ENCODE results near the gene UBR7.
"Not testable (repeated sequence)": the region's sequence is repeated elsewhere in the genome, so short reads cannot be mapped to it uniquely, and the experiment has no call there.

UBR7 gene

DNA sequence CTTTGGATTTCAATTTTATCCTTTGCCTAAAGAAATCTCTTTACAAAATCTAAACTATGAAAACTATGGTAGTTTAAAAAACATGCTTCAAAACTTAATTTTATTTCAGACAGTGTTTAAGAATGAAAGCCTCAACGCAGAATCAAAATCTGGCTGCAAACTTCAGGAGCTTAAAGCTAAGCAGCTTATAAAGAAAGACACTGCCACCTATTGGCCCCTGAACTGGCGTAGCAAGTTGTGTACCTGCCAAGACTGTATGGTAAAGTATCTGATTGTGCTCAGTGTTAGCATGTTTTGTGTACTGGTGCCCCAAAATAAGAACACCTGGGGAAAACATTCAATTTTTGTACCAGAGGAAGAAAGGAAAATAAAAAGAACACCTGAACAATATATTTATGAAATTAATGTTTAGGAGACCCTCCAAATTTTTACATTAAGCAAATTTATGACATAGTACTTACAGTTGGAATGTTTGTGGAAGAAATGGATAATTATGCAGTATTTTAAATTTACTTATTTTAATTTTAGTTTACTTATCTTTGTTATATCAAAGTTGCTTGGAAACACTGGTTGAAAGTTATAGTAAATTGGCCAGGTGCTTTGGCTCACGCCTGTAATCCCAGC is 12.2 kb downstream of the UBR7 start:
- Mint-ChIP-seq H3K4me1 (peaks cover 0 to 3% of the 10 kb centered on the region in 2 donors), H3K4me3 (no peak overlapping the region), H3K36me3 (peaks cover 27 to 50% of the 10 kb centered on the region in 2 donors), H3K27me3 (no peaks in the 10 kb centered on the region), H3K9me3 (no peaks in the 10 kb centered on the region), H3K27ac (no peak overlapping the region)
- DNase-seq = no peak
- peak; percentile 77 to 80 for ATAC-seq (replicated peaks)

DNA sequence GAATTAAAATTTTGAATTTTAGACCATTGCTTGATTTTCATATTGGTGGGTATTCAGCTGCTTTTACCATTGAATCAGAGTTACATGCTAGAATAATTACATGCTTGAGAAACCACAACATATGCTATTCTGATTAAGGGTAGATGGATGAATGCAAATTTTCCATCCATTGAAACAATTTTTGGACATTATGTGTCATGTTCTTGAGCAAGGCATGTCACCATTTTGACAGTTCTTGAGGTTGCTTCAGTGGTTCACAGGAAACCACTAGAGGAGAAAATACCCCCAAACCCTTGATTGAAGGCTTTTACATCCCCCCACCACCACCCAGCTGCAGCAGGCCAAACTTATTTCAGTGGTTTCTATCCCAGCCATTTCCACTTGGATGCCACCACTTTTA is 13.5 kb downstream of the UBR7 start:
- H3K27ac Mint-ChIP-seq = no peak overlapping the region
- peak; percentile 60 to 76 for ATAC-seq (replicated peaks)
- H3K9me3 Mint-ChIP-seq = no peaks in the 10 kb centered on the region
- no peak overlapping the region for H3K4me3 Mint-ChIP-seq
- no peak for DNase-seq
- H3K27me3 Mint-ChIP-seq = no peaks in the 10 kb centered on the region
- H3K4me1 Mint-ChIP-seq = peaks cover 0 to 3% of the 10 kb centered on the region in 2 donors
- H3K36me3 Mint-ChIP-seq = peaks cover 34 to 52% of the 10 kb centered on the region in 2 donors

DNA sequence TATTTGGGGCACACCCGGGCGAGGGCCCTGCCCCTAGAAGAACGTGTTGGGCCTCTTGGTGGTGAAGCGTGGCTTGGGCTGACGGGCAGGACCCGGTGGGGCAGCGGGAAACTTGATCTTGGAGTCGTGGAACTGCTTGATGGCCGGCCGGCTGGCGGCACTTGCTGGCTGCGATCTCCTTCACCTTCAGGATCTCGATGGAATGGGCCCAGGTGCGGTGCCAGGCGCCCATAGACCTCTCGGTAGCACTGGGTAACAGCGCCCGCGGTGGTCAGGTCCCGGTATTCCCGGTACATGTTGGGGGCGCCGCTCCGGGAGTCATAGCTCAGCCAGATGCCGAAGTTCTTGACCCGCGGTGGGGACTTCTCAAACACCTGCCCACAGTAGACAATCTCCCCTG is 16.5 kb downstream of the UBR7 start:
- no peaks in the 10 kb centered on the region for H3K27me3 Mint-ChIP-seq
- H3K36me3 Mint-ChIP-seq = peaks cover 49 to 57% of the 10 kb centered on the region in 2 donors
- H3K27ac Mint-ChIP-seq = no peak overlapping the region
- H3K9me3 Mint-ChIP-seq = no peaks in the 10 kb centered on the region
- no peak overlapping the region for H3K4me3 Mint-ChIP-seq
- ATAC-seq (replicated peaks) (no peak), DNase-seq (no peak)
- peaks cover 0 to 3% of the 10 kb centered on the region in 2 donors for H3K4me1 Mint-ChIP-seq

DNA sequence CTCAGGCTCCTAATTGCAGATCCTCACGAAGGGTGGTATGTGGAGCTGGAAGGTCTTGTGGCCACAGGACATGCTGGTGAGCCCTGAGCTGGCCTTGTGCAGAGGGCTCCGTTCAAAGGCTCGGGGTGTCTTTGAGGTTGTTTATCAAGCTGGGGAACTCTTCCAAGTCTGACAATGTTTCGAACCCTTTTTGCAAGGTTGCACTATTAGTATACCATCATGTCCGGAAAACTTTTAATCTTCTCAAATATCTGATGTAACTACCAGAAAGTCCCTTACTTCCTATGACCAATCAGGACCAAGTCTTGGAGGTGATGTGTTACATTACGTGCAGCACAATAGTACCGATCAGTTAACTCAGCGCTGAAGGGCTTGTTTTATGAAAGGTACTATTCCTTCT is 21.5 kb downstream of the UBR7 start:
- peaks cover 0 to 4% of the 10 kb centered on the region in 2 donors for H3K9me3 Mint-ChIP-seq
- no peak overlapping the region for H3K4me3 Mint-ChIP-seq
- peaks cover 41 to 57% of the 10 kb centered on the region in 2 donors for H3K36me3 Mint-ChIP-seq
- no peak for ATAC-seq (replicated peaks)
- no peak for DNase-seq
- H3K27me3 Mint-ChIP-seq = peaks cover 17 to 18% of the 10 kb centered on the region in 2 donors
- H3K4me1 Mint-ChIP-seq = peaks cover 13 to 17% of the 10 kb centered on the region in 2 donors
- H3K27ac Mint-ChIP-seq = no peak overlapping the region

DNA sequence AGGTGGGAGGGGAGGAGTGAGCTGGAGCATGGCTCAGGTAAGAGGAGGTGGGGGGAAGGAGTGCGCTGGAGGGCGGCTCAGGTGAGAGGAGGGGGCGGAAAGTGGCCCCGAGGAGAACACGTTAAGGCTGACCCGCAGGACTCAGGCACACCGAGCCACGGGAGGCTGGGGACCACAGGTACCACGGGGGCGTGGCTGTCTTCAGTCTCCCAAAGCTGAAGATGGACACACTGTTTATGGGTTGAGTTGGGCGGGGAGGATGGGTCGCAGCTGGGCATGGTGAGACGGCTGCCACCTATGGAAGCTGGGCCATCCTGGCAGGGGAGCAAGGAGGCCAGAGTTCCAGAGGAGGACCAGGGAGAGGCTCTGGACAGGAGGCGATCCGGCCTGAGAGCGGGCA is 23.5 kb downstream of the UBR7 start:
- peak overlapping the region; percentile 69 to 81 for H3K4me3 Mint-ChIP-seq
- H3K27ac Mint-ChIP-seq = peak overlapping the region; percentile 53
- DNase-seq (no peak), ATAC-seq (replicated peaks) (no peak)
- H3K9me3 Mint-ChIP-seq = peaks cover 0 to 4% of the 10 kb centered on the region in 2 donors
- peaks cover 17 to 18% of the 10 kb centered on the region in 2 donors for H3K27me3 Mint-ChIP-seq
- H3K4me1 Mint-ChIP-seq = peaks cover 15 to 23% of the 10 kb centered on the region in 2 donors
- H3K36me3 Mint-ChIP-seq = peaks cover 29 to 47% of the 10 kb centered on the region in 2 donors

DNA sequence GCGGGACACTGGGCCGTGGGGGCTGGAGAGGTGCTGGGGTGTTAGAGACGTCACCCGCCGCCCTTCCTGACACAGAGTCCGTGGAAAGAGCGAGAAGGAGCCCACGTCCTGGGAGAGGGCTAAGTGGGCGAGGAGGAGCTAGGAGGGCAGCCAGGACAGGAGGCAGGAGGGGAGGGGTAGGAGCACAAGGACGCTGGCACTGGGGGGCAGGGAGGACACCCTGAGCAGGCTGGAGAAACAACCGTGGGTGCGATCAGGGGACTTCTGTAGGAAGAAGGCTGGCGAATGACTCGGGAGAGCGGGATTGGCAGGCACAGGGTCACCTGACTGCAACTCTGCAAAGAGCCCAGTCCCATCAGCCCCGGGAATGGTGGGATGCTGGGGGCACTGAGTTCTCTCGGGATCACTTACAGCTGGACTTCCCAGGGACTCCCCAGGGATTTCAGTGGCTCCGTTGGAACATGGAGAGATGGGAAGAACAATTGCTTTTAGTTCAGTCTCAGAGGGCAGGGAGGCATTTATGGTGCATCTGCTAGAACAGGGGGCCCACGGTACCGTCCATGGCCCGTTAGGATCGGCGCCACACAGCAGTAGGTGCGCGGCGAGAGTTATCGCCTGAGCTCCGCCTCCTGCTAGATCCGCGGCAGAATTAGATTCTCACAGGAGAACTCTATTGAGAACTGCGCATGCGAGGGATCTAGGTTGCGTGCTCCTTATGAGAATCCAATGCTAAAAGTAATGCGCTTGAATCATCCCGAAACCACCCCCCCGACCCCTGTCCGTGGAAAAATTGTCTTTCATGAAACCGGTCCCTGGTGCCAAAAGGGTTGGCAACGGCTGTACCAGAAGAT is 24.3 kb downstream of the UBR7 start:
- Mint-ChIP-seq H3K4me3 (peak overlapping the region; percentile 69 to 81), H3K9me3 (peaks cover 0 to 4% of the 10 kb centered on the region in 2 donors), H3K36me3 (peaks cover 23 to 40% of the 10 kb centered on the region in 2 donors), H3K4me1 (peaks cover 15 to 23% of the 10 kb centered on the region in 2 donors), H3K27me3 (peaks cover 17 to 18% of the 10 kb centered on the region in 2 donors), H3K27ac (no peak overlapping the region)
- ATAC-seq (replicated peaks) (peak; percentile 41 to 59), DNase-seq (no peak)

DNA sequence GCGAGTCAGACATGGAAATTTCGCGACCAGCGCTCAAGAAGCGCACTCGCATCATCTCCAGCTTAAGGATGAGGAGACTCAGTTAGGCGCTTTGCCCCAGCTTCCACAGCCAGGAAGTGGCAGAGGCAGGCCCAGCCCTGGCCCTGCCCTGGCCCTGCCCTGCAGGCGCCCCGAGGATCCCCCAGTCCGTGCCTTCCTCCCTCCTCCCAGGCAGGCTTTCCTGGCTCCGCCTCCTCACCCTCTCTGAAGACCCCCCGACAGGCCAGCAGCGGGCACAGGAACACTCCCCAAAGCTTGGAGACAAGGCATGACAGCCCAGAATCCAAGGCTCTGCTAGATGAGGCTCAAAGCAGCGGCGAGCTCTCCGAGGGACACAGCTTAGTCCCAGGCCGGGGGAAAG is 25.1 kb downstream of the UBR7 start:
- DNase-seq (no peak), ATAC-seq (replicated peaks) (no peak)
- no peak overlapping the region for H3K4me3 Mint-ChIP-seq
- no peak overlapping the region for H3K27ac Mint-ChIP-seq
- H3K4me1 Mint-ChIP-seq = peaks cover 15 to 23% of the 10 kb centered on the region in 2 donors
- H3K9me3 Mint-ChIP-seq = peaks cover 0 to 4% of the 10 kb centered on the region in 2 donors
- H3K27me3 Mint-ChIP-seq = peaks cover 17 to 18% of the 10 kb centered on the region in 2 donors
- peaks cover 20 to 35% of the 10 kb centered on the region in 2 donors for H3K36me3 Mint-ChIP-seq

DNA sequence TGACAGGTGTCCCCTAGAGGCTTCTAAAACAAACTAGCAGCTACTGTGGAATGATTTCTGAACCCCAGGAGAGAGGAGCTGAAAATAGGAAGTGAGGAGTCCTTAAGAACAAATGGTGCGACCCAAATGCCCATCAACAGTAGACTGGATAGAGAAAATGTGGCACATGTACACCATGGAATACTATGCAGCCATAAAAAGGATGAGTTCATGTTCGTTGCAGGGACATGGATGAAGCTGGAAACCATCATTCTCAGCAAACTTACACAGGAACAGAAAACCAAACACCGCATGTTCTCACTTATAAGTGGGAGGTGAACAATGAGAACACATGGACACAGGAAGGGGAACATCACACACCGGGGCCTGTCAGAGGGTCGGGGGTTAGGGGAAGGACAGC is 26.0 kb downstream of the UBR7 start:
- not testable (repeated sequence) for H3K9me3 Mint-ChIP-seq; ATAC-seq (replicated peaks); H3K27ac Mint-ChIP-seq; H3K4me3 Mint-ChIP-seq; DNase-seq
- Mint-ChIP-seq H3K36me3 (peaks cover 16 to 27% of the 10 kb centered on the region in 2 donors), H3K4me1 (peaks cover 15 to 23% of the 10 kb centered on the region in 2 donors), H3K27me3 (peaks cover 17 to 18% of the 10 kb centered on the region in 2 donors)

DNA sequence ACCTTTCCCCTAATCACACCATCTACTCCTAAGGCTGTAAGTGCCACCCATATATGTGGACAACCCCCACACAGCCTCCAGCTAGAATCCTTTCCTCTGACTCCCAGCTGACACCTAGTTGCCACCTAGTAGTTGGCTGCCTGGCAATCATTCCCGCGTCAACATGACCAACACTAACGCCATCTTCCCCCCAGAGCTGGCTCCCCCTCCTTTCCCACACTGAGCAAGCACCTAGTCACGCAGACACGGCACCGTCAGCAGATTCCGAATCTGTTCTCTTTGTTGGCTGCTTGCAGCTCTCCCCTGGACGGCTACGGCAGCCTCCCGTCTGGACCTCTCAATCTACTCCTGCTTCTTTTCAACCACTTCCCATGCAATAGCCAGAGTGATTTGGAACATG is 27.7 kb downstream of the UBR7 start:
- Mint-ChIP-seq H3K9me3 (peaks cover 0 to 4% of the 10 kb centered on the region in 2 donors), H3K27me3 (peaks cover 17% of the 10 kb centered on the region in 2 donors), H3K4me3 (no peak overlapping the region), H3K27ac (peak overlapping the region; percentile 75), H3K4me1 (peaks cover 15 to 23% of the 10 kb centered on the region in 2 donors), H3K36me3 (peaks cover 5 to 12% of the 10 kb centered on the region in 2 donors)
- DNase-seq (no peak), ATAC-seq (replicated peaks) (no peak)

DNA sequence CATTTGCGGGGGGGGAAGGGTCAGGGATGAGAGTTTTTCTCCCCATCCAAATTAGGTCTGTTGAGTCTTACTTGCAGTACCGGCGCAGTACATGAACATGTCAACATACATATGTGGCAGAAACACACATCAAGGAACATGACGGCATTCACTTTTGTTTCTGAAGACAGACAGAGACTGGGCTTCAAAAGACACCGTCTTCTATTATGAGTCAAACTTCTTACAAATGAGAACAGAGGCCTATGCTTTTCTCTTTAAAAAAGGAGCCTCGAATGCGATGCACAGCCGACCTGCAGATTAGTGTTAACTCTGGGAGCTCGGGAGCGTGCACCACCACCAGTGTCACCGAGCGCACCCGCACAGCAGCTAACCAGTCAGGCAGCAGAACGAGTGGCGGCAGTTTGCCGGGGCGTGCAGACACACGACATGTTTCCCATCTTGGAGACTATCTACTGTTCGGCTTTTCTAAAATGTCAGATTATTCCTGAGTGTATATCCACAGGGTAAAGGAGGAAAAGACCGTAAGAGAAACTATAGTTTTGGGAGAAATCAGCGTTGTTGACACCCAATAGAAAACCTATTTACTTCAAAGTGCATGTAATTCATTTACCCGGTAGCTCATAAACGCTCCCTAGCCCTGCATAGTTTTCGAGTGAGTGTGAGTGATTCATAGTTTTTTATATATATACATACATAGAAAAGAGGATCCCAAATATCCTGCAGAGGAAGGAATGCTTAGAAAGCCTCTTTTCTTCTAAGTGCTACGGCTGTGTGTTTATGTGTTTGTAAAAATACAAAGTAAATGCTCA is 33.0 kb downstream of the UBR7 start:
- Mint-ChIP-seq H3K9me3 (no peaks in the 10 kb centered on the region), H3K4me3 (no peak overlapping the region), H3K27me3 (no peaks in the 10 kb centered on the region), H3K36me3 (peaks cover 13 to 22% of the 10 kb centered on the region in 2 donors), H3K27ac (no peak overlapping the region), H3K4me1 (peaks cover 2 to 9% of the 10 kb centered on the region in 2 donors)
- DNase-seq (no peak), ATAC-seq (replicated peaks) (no peak)

DNA sequence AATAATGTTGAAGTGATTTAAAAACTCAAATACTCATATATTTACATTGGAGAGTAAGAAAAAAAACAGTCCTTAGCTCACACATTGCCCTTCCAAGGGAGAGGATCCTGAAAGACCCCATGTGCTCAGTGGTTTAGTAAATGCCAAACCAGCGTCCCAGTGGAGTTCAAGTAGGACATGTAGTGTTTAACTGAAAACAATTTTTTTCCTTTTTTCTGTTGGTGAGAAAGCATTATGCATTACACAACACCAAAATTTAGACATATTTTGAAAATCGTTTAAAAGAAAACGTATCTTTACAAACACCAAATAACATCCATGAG is 33.6 kb downstream of the UBR7 start:
- Mint-ChIP-seq H3K9me3 (no peaks in the 10 kb centered on the region), H3K27ac (no peak overlapping the region), H3K4me3 (no peak overlapping the region), H3K4me1 (peaks cover 0 to 5% of the 10 kb centered on the region in 2 donors), H3K27me3 (no peaks in the 10 kb centered on the region), H3K36me3 (peaks cover 17 to 27% of the 10 kb centered on the region in 2 donors)
- DNase-seq = no peak
- ATAC-seq (replicated peaks) = peak; percentile 12 to 46

DNA sequence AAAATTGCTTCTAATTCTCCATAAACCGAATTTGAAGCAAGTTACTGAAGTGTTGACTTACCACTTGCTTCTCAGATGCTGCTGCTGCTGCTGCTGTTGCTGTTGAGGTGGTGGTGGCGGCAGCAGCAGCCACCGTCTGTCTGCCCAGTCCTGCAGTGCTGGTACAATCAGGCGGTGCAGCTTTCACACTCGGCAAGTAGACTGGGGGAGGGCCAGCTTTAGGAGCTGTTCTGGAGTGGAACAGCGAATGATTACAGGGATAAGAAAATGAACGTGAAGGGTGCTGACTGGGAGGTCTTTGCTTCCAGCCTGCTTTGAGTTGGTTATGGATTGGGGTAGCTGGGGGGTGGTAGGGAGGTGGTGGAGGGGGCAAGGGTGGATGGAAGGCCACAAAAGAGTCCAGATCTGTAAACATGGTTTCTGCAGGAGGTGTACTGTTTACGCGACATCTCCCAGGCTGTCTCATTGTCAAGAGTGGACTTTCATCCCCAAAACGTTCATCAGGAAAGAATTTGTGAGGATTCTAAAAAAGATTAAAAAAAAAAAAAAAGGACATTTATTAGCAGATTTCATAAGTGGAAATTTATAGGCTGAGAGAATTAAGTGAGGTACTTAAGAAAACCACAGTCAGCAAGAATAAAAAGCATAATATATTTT is 38.8 kb downstream of the UBR7 start:
- DNase-seq = no peak
- Mint-ChIP-seq H3K4me3 (no peak overlapping the region), H3K36me3 (peaks cover 33 to 59% of the 10 kb centered on the region in 2 donors), H3K4me1 (peaks cover 3 to 10% of the 10 kb centered on the region in 2 donors), H3K27ac (no peak overlapping the region), H3K27me3 (no peaks in the 10 kb centered on the region), H3K9me3 (no peaks in the 10 kb centered on the region)
- no peak for ATAC-seq (replicated peaks)

DNA sequence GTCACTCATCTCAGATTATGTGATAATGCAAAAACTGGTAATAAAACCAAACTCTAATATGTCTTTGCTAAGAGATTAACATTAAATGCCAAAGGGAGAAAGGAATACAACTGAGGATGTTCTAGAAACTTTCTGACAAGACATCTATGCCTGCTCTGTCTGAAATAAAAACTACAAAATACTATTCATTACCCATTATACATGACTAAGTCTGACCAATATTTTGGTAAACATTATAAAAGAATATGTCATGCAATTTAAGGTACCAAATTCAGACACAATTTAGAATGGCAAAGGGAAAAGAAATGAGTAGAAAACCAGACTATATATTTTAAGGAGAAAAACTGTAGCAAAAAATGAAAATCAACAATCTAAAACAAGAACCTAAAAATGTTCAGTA is 39.5 kb downstream of the UBR7 start:
- ATAC-seq (replicated peaks) (no peak), DNase-seq (no peak)
- H3K4me3 Mint-ChIP-seq = no peak overlapping the region
- peaks cover 3 to 8% of the 10 kb centered on the region in 2 donors for H3K4me1 Mint-ChIP-seq
- no peaks in the 10 kb centered on the region for H3K9me3 Mint-ChIP-seq
- H3K27me3 Mint-ChIP-seq = no peaks in the 10 kb centered on the region
- peaks cover 33 to 56% of the 10 kb centered on the region in 2 donors for H3K36me3 Mint-ChIP-seq
- H3K27ac Mint-ChIP-seq = no peak overlapping the region

Data from stimulated activated naive B cell treated with anti-CD40 and anti-IgM and Interleukin-4, amounts not matched to agents 10 μg/mL and 1 μg/mL and 100 μg/mL, for 72 hours (primary cell).